H1 (cell line): Measurements from ENCODE around the gene SCCPDH. TPM values are rescaled to one million over a fixed set of nuclear protein-coding genes. Genes with fewer than 3 reads are reported as not detected.

Source experiments
- CTCF ChIA-PET: fragments of 300-600 bp; sonication (Branson Sonifier 250); formaldehyde crosslinking; loops from one replicate; lab custom pipeline; 2021; ENCODE audit not compliant: partially characterized antibody; lab: Charles Lee
- POLR2A ChIA-PET: fragments of 300-600 bp; sonication (Branson Sonifier 250); formaldehyde crosslinking; loops from one replicate; lab custom pipeline; 2021; ENCODE audit warnings: inconsistent platforms; ENCODE audit not compliant: partially characterized antibody; lab: Charles Lee
- DNase-seq, 2 experiments: peaks; one replicate each; pipeline versions ENCODE4 v3.0.0 to v3.0.0-alpha.2; 2010 to 2022; ENCODE audit warnings: low spot score in 2 of 2, low read depth in 1 of 2, mixed read lengths in 1 of 2
- FAIRE-seq: peaks from 2 replicates; lab custom pipeline; 2011; peaks lifted over from hg19 to GRCh38; lab: Jason Lieb, UNC
- H2AFZ ChIP-seq: 2 replicates; pipeline ENCODE4 v1.8.1; 2012; ENCODE audit warnings: low read length, inconsistent platforms
- H2AK5ac ChIP-seq: 2 replicates; pipeline ENCODE4 v1.6.1; 2013; ENCODE audit warnings: low read depth, low read length
- H2BK120ac ChIP-seq: replicated peaks from 2 replicates; pipeline ENCODE3; 2013; ENCODE audit warnings: low read depth, low read length, inconsistent platforms
- H2BK12ac ChIP-seq: 2 replicates; pipeline ENCODE4 v1.6.1; 2013; ENCODE audit warnings: low read depth, low read length
- H2BK15ac ChIP-seq: 2 replicates; pipeline ENCODE4 v1.6.1; 2013; ENCODE audit warnings: low read length
- H2BK20ac ChIP-seq: 2 replicates; pipeline ENCODE4 v1.6.1; 2013; ENCODE audit warnings: low read length
- H2BK5ac ChIP-seq: 2 replicates; pipeline ENCODE4 v1.6.1; 2013; ENCODE audit warnings: low read depth, low read length
- H3K14ac ChIP-seq: 2 replicates; pipeline ENCODE4 v1.6.1; 2013; ENCODE audit warnings: inconsistent platforms; ENCODE audit not compliant: insufficient read length
- H3K18ac ChIP-seq: 2 replicates; pipeline ENCODE4 v1.6.1; 2013; ENCODE audit warnings: low read length; ENCODE audit errors: extremely low read depth
- H3K23ac ChIP-seq: 2 replicates; pipeline ENCODE4 v1.6.1; 2013; ENCODE audit warnings: inconsistent platforms; ENCODE audit not compliant: insufficient read length
- H3K23me2 ChIP-seq: 2 replicates; pipeline ENCODE4 v1.6.1; 2013; ENCODE audit warnings: low read depth, low read length
- H3K27ac ChIP-seq: 2 replicates; pipeline ENCODE4 v1.6.1; 2011; ENCODE audit warnings: low read depth, low read length, inconsistent platforms
- H3K27me3 ChIP-seq, 4 experiments: replicated peaks in 1 of 4; 1 replicate in 1 of 4; 2 replicates in 3 of 4; pipeline versions ENCODE4 v1.6.1 to v1.8.1; 2011 to 2013; ENCODE audit warnings: low read length in 3 of 4, mild to moderate bottlenecking in 3 of 4, inconsistent platforms in 2 of 4, mixed read lengths in 2 of 4, moderate library complexity in 1 of 4; ENCODE audit not compliant: control insufficient read depth in 3 of 4, insufficient read depth in 3 of 4; ENCODE audit errors: extremely low read depth in 1 of 4
- H3K36me3 ChIP-seq, 4 experiments: 2 replicates each; pipeline versions ENCODE4 v1.6.1 to v1.8.1; 2011 to 2013; ENCODE audit warnings: mild to moderate bottlenecking in 4 of 4, low read length in 3 of 4, moderate library complexity in 2 of 4, control low read depth in 1 of 4, inconsistent platforms in 1 of 4; ENCODE audit not compliant: insufficient read depth in 4 of 4, control insufficient read depth in 2 of 4
- H3K4ac ChIP-seq: replicated peaks from 2 replicates; pipeline ENCODE3; 2013; ENCODE audit warnings: low read length, low read depth, mixed read lengths, inconsistent platforms; ENCODE audit not compliant: insufficient read length
- H3K4me1 ChIP-seq, 4 experiments: replicated peaks in 1 of 4; 1 replicate in 1 of 4; 2 replicates in 3 of 4; pipeline versions ENCODE4 v1.6.1 to v1.8.1; 2011 to 2013; ENCODE audit warnings: low read length in 3 of 4, inconsistent platforms in 2 of 4, mixed read lengths in 1 of 4; ENCODE audit not compliant: insufficient read depth in 4 of 4, control insufficient read depth in 3 of 4
- H3K4me2 ChIP-seq, 2 experiments: 2 replicates each; pipeline versions ENCODE4 v1.6.1 to v1.8.1; 2011 to 2013; ENCODE audit warnings: low read depth in 2 of 2, low read length in 2 of 2, control low read depth in 1 of 2, inconsistent platforms in 1 of 2, mild to moderate bottlenecking in 1 of 2; ENCODE audit not compliant: insufficient read depth in 1 of 2
- H3K4me3 ChIP-seq, 4 experiments: fragments of 200-600, 300-600 bp in 1 of 4; sonication (generic), shearing (Covaris generic), sonication (Bioruptor Twin) in 1 of 4; 2 replicates each; pipeline versions ENCODE4 v1.5.1 to v1.8.1; 2011 to 2016; ENCODE audit warnings: low read length in 4 of 4, low read depth in 3 of 4, control low read depth in 2 of 4, inconsistent platforms in 2 of 4, mild to moderate bottlenecking in 2 of 4, mixed read lengths in 1 of 4, moderate library complexity in 1 of 4; ENCODE audit not compliant: insufficient read depth in 2 of 4; ENCODE audit errors: extremely low read depth in 1 of 4
- H3K56ac ChIP-seq: replicated peaks from 2 replicates; pipeline ENCODE3; 2013; ENCODE audit warnings: low read depth, mild to moderate bottlenecking, mixed read lengths, low read length, inconsistent platforms; ENCODE audit not compliant: insufficient read length
- H3K79me1 ChIP-seq: 2 replicates; pipeline ENCODE4 v1.6.1; 2013; ENCODE audit warnings: low read depth, low read length, control low read depth
- H3K79me2 ChIP-seq, 2 experiments: 2 replicates each; pipeline versions ENCODE4 v1.6.1 to v1.8.1; 2012 to 2013; ENCODE audit warnings: low read length in 2 of 2, mild to moderate bottlenecking in 2 of 2, inconsistent platforms in 1 of 2; ENCODE audit not compliant: insufficient read depth in 2 of 2, control insufficient read depth in 1 of 2
- H3K9ac ChIP-seq, 4 experiments: replicated peaks in 1 of 4; 1 replicate in 1 of 4; 2 replicates in 3 of 4; pipeline versions ENCODE4 v1.6.1 to v1.8.1; 2011 to 2013; ENCODE audit warnings: low read depth in 3 of 4, low read length in 3 of 4, control low read depth in 2 of 4, mild to moderate bottlenecking in 2 of 4, moderate library complexity in 2 of 4, inconsistent platforms in 1 of 4; ENCODE audit errors: extremely low read depth in 1 of 4
- H3K9me3 ChIP-seq, 2 experiments: 2 replicates each; pipeline versions ENCODE4 v1.6.1 to v1.8.1; 2012 to 2013; ENCODE audit warnings: mild to moderate bottlenecking in 2 of 2, moderate library complexity in 2 of 2, control low read depth in 1 of 2, inconsistent platforms in 1 of 2, low read depth in 1 of 2, low read length in 1 of 2, mixed read lengths in 1 of 2; ENCODE audit not compliant: insufficient read depth in 2 of 2
- H4K20me1 ChIP-seq, 2 experiments: replicated peaks in 1 of 2; 2 replicates each; pipeline versions ENCODE3 to v1.8.1; 2011 to 2013; ENCODE audit warnings: inconsistent platforms in 2 of 2, low read length in 2 of 2, mild to moderate bottlenecking in 1 of 2; ENCODE audit not compliant: insufficient read depth in 2 of 2, control insufficient read depth in 1 of 2
- H4K5ac ChIP-seq: 2 replicates; pipeline ENCODE4 v1.6.1; 2013; ENCODE audit warnings: low read length, low read depth, mixed read lengths, inconsistent platforms; ENCODE audit not compliant: insufficient read length
- H4K8ac ChIP-seq: 2 replicates; pipeline ENCODE4 v1.8.0; 2013; ENCODE audit warnings: mild to moderate bottlenecking, moderate library complexity, low read length, inconsistent platforms; ENCODE audit not compliant: insufficient read depth; ENCODE audit errors: extremely low read depth
- H4K91ac ChIP-seq: replicated peaks from 2 replicates; pipeline ENCODE3; 2013; ENCODE audit warnings: low read length, mixed read lengths, inconsistent platforms; ENCODE audit not compliant: insufficient read length
- CHD2 ChIP-seq: IDR thresholded peaks from 2 replicates; pipeline ENCODE4 v1.6.1; 2012; ENCODE audit warnings: low read length, improper control_type of control experiment
- MAX ChIP-seq: IDR thresholded peaks from 2 replicates; pipeline ENCODE4 v1.6.1; 2012; ENCODE audit warnings: inconsistent platforms
- RXRA ChIP-seq: IDR thresholded peaks from 2 replicates; pipeline ENCODE4 v1.6.1; 2011; ENCODE audit warnings: low read depth, mild to moderate bottlenecking, low read length, moderate library complexity; ENCODE audit not compliant: insufficient read depth
- WGBS, 2 experiments: shearing (Covaris generic) in 1 of 2; methylation state at CpG; one replicate each; pipeline versions ENCODE4 v1.1.6 to v1.1.7; 2013 to 2015; ENCODE audit warnings: low lambda C conversion rate in 2 of 2, mixed read lengths in 2 of 2, inconsistent platforms in 1 of 2, low coverage in 1 of 2, missing lambda C conversion rate in 1 of 2; ENCODE audit not compliant: insufficient replicate concordance in 2 of 2, insufficient coverage in 1 of 2, insufficient read length in 1 of 2; ENCODE audit errors: extremely low coverage in 1 of 2, missing lambda C conversion rate in 1 of 2; 5-methylcytosine and 5-hydroxymethylcytosine counted together
- polyA plus RNA-seq, 7 experiments: library from polyadenylated mRNA; depleted of rRNA in 3 of 7; stranded (reverse) in 5 of 7; unstranded in 2 of 7; fragments of >200 nt in 5 of 7; fragments of 200-250 nt in 2 of 7; gene quantifications; 1 replicate in 5 of 7; 2 replicates in 1 of 7; 4 replicates in 1 of 7; pipeline versions ENCODE4 v1.2.1 to v1.2.3, GENCODE V29; 2011 to 2013; ENCODE audit warnings: missing spikeins in 2 of 7, mixed read lengths in 2 of 7
- total RNA-seq: library from RNA; stranded (reverse); fragmentation: NEBNext Ultra II Directional; extraction: Animal tissue kit (Norgen Biotek cat#: 25700); gene quantifications from 2 replicates; pipeline ENCODE4 v1.2.1, GENCODE V29; 2021
- TF ChIP-seq, protein P1 (sequence below): IDR thresholded peaks from 2 replicates; pipeline ENCODE4 v1.6.1; 2011; ENCODE audit warnings: low read length, improper control_type of control experiment

The SCCPDH gene
- total and polyA plus RNA-seq, 2 of the 8 experiments (the other 6 are each of a cell fraction or from before 2014, with no cell fraction given) = 9.5 to 17.0 TPM

GRCh38 chr1:246761396-246761795 lies 37.2 kb downstream of the SCCPDH start:
- Histone ChIP-seq H3K23me2 (no peaks in the 10 kb centered on the region), H3K4me1 (no peaks in the 10 kb centered on the region), H3K23ac (no peak overlapping the region), H4K91ac (no peak overlapping the region), H3K27me3 (no peaks in the 10 kb centered on the region), H4K5ac (no peak overlapping the region), H3K27ac (no peak overlapping the region), H4K20me1 (no peaks in the 10 kb centered on the region), H2BK20ac (no peak overlapping the region), H3K4me2 (no peak overlapping the region), H2BK12ac (no peak overlapping the region), H2AFZ (no peak overlapping the region), H3K9ac (no peak overlapping the region), H3K18ac (no peak overlapping the region), H4K8ac (no peak overlapping the region), H2BK120ac (no peak overlapping the region), H3K9me3 (no peaks in the 10 kb centered on the region), H2BK5ac (no peak overlapping the region), H2AK5ac (no peak overlapping the region), H3K4ac (no peak overlapping the region), H3K79me1 (no peaks in the 10 kb centered on the region), H3K56ac (no peak overlapping the region), H3K14ac (no peak overlapping the region), H3K4me3 (no peak overlapping the region), H3K79me2 (no peaks in the 10 kb centered on the region), H2BK15ac (no peak overlapping the region), H3K36me3 (peaks cover 0 to 7% (median 0%) of the 10 kb centered on the region in 4 experiments; a peak in 5 of 8 replicates)
- TF ChIP-seq, protein P1, sequence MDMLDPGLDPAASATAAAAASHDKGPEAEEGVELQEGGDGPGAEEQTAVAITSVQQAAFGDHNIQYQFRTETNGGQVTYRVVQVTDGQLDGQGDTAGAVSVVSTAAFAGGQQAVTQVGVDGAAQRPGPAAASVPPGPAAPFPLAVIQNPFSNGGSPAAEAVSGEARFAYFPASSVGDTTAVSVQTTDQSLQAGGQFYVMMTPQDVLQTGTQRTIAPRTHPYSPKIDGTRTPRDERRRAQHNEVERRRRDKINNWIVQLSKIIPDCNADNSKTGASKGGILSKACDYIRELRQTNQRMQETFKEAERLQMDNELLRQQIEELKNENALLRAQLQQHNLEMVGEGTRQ = no peak
- TF ChIP-seq RXRA = no peak
- TF ChIP-seq MAX = no peak
- TF ChIP-seq CHD2 = no peak
- ChIA-PET CTCF (no interaction called here), POLR2A (no interaction called here)
- DNase-seq (no peak), FAIRE-seq (no peak)
- 95% methylated on average over 7 of the region's 7 CpGs; no CpG with 5 or more reads in 1 of the 2 experiments for WGBS, 2 experiments
